NCI-H524 (cell line): ENCODE results near the gene NT5C1B.

ENCODE experiments used
- DNase-seq, 2 experiments: peaks; one replicate each; lab custom pipeline; 2025; lab: John Stamatoyannopoulos, UW

Gene NT5C1B

GRCh38 chr2:18551169-18551568 is 38.2 kb downstream of the NT5C1B start:
- no peak for DNase-seq

GRCh38 chr2:18550433-18550832 is 38.9 kb downstream of the NT5C1B start:
- DNase-seq = no peak

- no peak for DNase-seq
Observed at GRCh38 chr2:18549083-18549482, 40.3 kb downstream of the NT5C1B start.

GRCh38 chr2:18548621-18549020 is 40.7 kb downstream of the NT5C1B start:
- no peak for DNase-seq

GRCh38 chr2:18546567-18546966 is 42.8 kb downstream of the NT5C1B start:
- DNase-seq = peak; percentile 53 to 92

GRCh38 chr2:18545384-18545783 is 44.0 kb downstream of the NT5C1B start:
- DNase-seq = no peak

- DNase-seq = peak; percentile 61 to 87
Observed at GRCh38 chr2:18544171-18544570, 45.2 kb downstream of the NT5C1B start.

GRCh38 chr2:18540872-18541271 is 48.5 kb downstream of the NT5C1B start:
- DNase-seq = no peak

GRCh38 chr2:18536697-18537096 is 52.7 kb downstream of the NT5C1B start:
- DNase-seq = no peak

- no peak for DNase-seq
Observed at GRCh38 chr2:18536100-18536499, 53.3 kb downstream of the NT5C1B start.

GRCh38 chr2:18531194-18531593 is 58.2 kb downstream of the NT5C1B start:
- DNase-seq = no peak

GRCh38 chr2:18527822-18528221 is 61.5 kb downstream of the NT5C1B start:
- DNase-seq = no peak

GRCh38 chr2:18527326-18527725 is 62.0 kb downstream of the NT5C1B start:
- no peak for DNase-seq

- DNase-seq = no peak
Observed at GRCh38 chr2:18526429-18526828, 62.9 kb downstream of the NT5C1B start.

GRCh38 chr2:18525852-18526251 is 63.5 kb downstream of the NT5C1B start:
- DNase-seq = no peak

- DNase-seq = no peak
Observed at GRCh38 chr2:18525236-18525635, 64.1 kb downstream of the NT5C1B start.

- DNase-seq = no peak
Observed at GRCh38 chr2:18522484-18523146, 66.8 kb downstream of the NT5C1B start.

GRCh38 chr2:18520451-18521425 is 68.6 kb downstream of the NT5C1B start:
- peak; percentile 71 to 92 for DNase-seq

- DNase-seq = peak in 1 of 2 experiments; percentile 21
Observed at GRCh38 chr2:18519914-18520450, 69.4 kb downstream of the NT5C1B start.

GRCh38 chr2:18518116-18519111 is 71.0 kb downstream of the NT5C1B start:
- no peak for DNase-seq

- DNase-seq = no peak
Observed at GRCh38 chr2:18517386-18517785, 72.0 kb downstream of the NT5C1B start.

GRCh38 chr2:18516112-18516511 is 73.3 kb downstream of the NT5C1B start:
- DNase-seq = no peak
